ENCODE measurements around the gene CASS4.

The CASS4 gene

GRCh38 chr20:56411759-56412472 lies at the start of gene CASS4:
CASS4 (plus strand) TSS chr20:56412260; CDS start chr20:56412459, 199 bp downstream.
- H3K4me3 ChIP-seq (ENCODE audit: low read depth, low read length) = peak within 1 kb of the TSS; percentile 57
- no peak for TF ChIP-seq CTCF (IDR thresholded peaks at IDR 0.05; ENCODE audit: low read depth, low read length)

- TF ChIP-seq CTCF (IDR thresholded peaks at IDR 0.05; ENCODE audit: low read depth, low read length) = no peak
- no peak overlapping the region for H3K4me3 ChIP-seq (ENCODE audit: low read depth, low read length)
These were observed 49.1 kb upstream of the CASS4 start for GRCh38 chr20:56362833-56363413.

GRCh38 chr20:56363491-56363890 lies 48.6 kb upstream of the CASS4 start:
- no peak for TF ChIP-seq CTCF (IDR thresholded peaks at IDR 0.05; ENCODE audit: low read depth, low read length)
- no peak overlapping the region for H3K4me3 ChIP-seq (ENCODE audit: low read depth, low read length)

- H3K4me3 ChIP-seq (ENCODE audit: low read depth, low read length) = no peak overlapping the region
- no peak for TF ChIP-seq CTCF (IDR thresholded peaks at IDR 0.05; ENCODE audit: low read depth, low read length)
These were observed 43.5 kb upstream of the CASS4 start for GRCh38 chr20:56368351-56369134.

- no peak overlapping the region for H3K4me3 ChIP-seq (ENCODE audit: low read depth, low read length)
- no peak for TF ChIP-seq CTCF (IDR thresholded peaks at IDR 0.05; ENCODE audit: low read depth, low read length)
These were observed 42.9 kb upstream of the CASS4 start for GRCh38 chr20:56369179-56369578.

GRCh38 chr20:56371977-56372376 lies 40.1 kb upstream of the CASS4 start:
- TF ChIP-seq CTCF (IDR thresholded peaks at IDR 0.05; ENCODE audit: low read depth, low read length) = no peak
- no peak overlapping the region for H3K4me3 ChIP-seq (ENCODE audit: low read depth, low read length)

GRCh38 chr20:56372850-56373249 lies 39.2 kb upstream of the CASS4 start:
- no peak for TF ChIP-seq CTCF (IDR thresholded peaks at IDR 0.05; ENCODE audit: low read depth, low read length)
- H3K4me3 ChIP-seq (ENCODE audit: low read depth, low read length) = no peak overlapping the region

All from WI38 (cell line).